Nephron (organoid): ENCODE measurements around the gene CABCOCO1.
A peak's percentile ranks its signal among the peaks of the same experiment; 100 is the strongest.

Source experiments
- H3K27ac Mint-ChIP-seq, 3 experiments: 2 replicates each; pipeline ENCODE4 v1.8.0; 2020; ENCODE audit warnings: mixed read lengths in 3 of 3, mild to moderate bottlenecking in 2 of 3, moderate library complexity in 1 of 3
- H3K27me3 Mint-ChIP-seq: 2 replicates; pipeline ENCODE4 v1.8.0; 2021; ENCODE audit warnings: low read depth, mild to moderate bottlenecking, moderate library complexity, mixed read lengths
- H3K36me3 Mint-ChIP-seq: 2 replicates; pipeline ENCODE4 v1.8.0; 2020; ENCODE audit warnings: low read depth, mixed read lengths
- H3K4me1 Mint-ChIP-seq: 2 replicates; pipeline ENCODE4 v1.8.0; 2020; ENCODE audit warnings: mixed read lengths
- H3K4me3 Mint-ChIP-seq, 3 experiments: 2 replicates each; pipeline ENCODE4 v1.8.0; 2020; ENCODE audit warnings: mild to moderate bottlenecking in 3 of 3, mixed read lengths in 3 of 3, moderate library complexity in 2 of 3
- H3K9me3 Mint-ChIP-seq: 2 replicates; pipeline ENCODE4 v1.8.0; 2020; ENCODE audit warnings: mixed read lengths
- TF ChIP-seq, protein P1 (sequence below), 3 experiments: fragments of 200-600 bp; sonication (generic); IDR thresholded peaks; one replicate each; pipeline ENCODE4 v1.5.0; 2021; ENCODE audit warnings: antibody characterized with exemption in 3 of 3; ENCODE audit not compliant: unreplicated experiment in 3 of 3

Gene CABCOCO1

GRCh38 chr10:61795551-61795950 is 132.8 kb downstream of the CABCOCO1 start:
- TF ChIP-seq, protein P1, sequence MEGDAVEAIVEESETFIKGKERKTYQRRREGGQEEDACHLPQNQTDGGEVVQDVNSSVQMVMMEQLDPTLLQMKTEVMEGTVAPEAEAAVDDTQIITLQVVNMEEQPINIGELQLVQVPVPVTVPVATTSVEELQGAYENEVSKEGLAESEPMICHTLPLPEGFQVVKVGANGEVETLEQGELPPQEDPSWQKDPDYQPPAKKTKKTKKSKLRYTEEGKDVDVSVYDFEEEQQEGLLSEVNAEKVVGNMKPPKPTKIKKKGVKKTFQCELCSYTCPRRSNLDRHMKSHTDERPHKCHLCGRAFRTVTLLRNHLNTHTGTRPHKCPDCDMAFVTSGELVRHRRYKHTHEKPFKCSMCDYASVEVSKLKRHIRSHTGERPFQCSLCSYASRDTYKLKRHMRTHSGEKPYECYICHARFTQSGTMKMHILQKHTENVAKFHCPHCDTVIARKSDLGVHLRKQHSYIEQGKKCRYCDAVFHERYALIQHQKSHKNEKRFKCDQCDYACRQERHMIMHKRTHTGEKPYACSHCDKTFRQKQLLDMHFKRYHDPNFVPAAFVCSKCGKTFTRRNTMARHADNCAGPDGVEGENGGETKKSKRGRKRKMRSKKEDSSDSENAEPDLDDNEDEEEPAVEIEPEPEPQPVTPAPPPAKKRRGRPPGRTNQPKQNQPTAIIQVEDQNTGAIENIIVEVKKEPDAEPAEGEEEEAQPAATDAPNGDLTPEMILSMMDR (IDR thresholded peaks at IDR 0.05; ENCODE audit: unreplicated experiment in 3 of 3): no peak
- Mint-ChIP-seq H3K4me1 (peaks cover 40% of the 10 kb centered on the region), H3K27me3 (no peaks in the 10 kb centered on the region), H3K36me3 (no peaks in the 10 kb centered on the region), H3K9me3 (no peaks in the 10 kb centered on the region), H3K4me3 (no peak overlapping the region), H3K27ac (peak overlapping the region in 1 of 3 experiments; percentile 3)

DNA sequence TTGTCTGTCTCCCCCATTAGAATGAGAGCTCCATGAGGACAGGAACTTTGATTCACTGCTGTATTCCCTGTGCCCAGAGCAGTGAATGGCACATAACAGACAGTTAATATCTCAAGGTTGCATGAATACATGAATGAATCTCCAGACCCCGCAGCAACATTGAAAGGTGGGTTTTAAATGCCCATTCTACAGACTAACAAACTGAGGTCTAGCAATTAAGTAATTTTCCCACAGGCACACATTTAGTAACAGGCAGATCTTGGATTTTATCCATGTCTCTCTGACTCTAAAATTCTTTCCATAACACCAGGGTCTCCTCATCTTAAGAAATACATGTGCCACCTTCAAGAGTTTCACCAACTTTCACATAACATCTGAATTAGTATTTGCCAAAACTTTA is 134.1 kb downstream of the CABCOCO1 start:
- H3K4me1 Mint-ChIP-seq: peaks cover 39% of the 10 kb centered on the region
- H3K27me3 Mint-ChIP-seq: no peaks in the 10 kb centered on the region
- H3K36me3 Mint-ChIP-seq: no peaks in the 10 kb centered on the region
- no peaks in the 10 kb centered on the region for H3K9me3 Mint-ChIP-seq
- no peak overlapping the region for H3K4me3 Mint-ChIP-seq
- TF ChIP-seq, protein P1 (IDR thresholded peaks at IDR 0.05; ENCODE audit: unreplicated experiment in 3 of 3): no peak
- no peak overlapping the region for H3K27ac Mint-ChIP-seq

DNA sequence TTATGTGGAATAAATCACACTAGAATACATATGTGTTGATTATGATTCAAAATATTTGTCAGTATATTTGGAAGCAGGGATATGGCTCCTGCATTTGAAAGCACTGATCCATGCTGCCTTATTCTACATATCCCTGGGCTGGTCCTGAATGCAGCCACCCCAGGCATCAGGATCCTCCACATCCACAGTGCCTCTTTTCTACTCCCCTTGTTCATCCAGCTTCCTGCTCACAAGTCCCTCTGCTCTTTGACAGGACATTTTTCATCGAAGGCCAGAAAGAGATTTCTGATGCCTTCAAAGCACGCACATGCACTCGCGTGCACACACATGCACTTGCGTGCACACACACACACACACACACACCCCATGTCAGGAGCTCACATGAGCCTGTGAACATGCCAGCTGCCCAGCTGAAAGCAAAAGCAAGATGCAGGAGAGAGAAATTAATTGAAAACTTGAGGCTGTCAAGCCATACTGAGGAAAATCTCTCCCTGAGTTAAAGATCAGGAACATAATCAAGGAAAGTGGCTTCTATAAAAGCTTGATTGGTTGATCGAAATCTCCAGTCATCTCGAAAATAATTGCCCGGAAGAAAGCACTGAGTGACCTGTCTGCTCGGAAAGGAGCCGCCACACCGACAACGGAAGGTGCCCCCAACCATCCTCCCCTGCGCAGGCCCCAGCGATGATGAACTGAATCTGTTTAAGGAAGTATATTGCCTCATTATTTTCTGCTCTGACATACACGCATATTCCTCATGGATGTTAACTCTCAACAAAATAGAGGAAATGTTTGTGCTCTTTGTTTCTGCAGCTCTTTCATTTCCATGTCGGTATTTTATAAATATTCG is 134.8 kb downstream of the CABCOCO1 start:
- H3K4me3 Mint-ChIP-seq: no peak overlapping the region
- H3K27ac Mint-ChIP-seq: peak overlapping the region in 2 of 3 experiments; percentile 12 to 27
- TF ChIP-seq, protein P1 (IDR thresholded peaks at IDR 0.05; ENCODE audit: unreplicated experiment in 3 of 3): no peak
- no peaks in the 10 kb centered on the region for H3K36me3 Mint-ChIP-seq
- peaks cover 31% of the 10 kb centered on the region for H3K4me1 Mint-ChIP-seq
- no peaks in the 10 kb centered on the region for H3K27me3 Mint-ChIP-seq
- H3K9me3 Mint-ChIP-seq: no peaks in the 10 kb centered on the region

DNA sequence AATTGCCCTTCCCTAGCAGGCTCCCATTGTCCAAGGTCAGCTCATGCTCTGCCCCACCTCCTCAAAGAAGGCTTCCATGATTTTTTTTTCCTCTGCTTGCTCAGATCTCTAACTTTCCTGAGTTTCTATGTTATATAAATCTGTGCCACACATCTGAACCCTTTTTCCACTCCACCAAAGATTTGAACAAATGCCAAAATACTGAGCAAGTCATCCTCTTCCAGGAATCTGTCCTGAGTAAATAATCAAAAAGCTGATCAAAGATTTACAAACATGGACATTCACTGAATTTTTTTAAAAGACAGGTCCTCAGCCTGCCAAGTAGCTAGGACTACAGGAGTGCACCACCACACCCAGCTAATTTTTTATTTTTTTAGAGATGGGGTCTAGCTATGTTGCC is 136.0 kb downstream of the CABCOCO1 start:
- Mint-ChIP-seq H3K4me3 (no peak overlapping the region), H3K36me3 (no peaks in the 10 kb centered on the region), H3K4me1 (peaks cover 20% of the 10 kb centered on the region), H3K27me3 (no peaks in the 10 kb centered on the region), H3K9me3 (no peaks in the 10 kb centered on the region), H3K27ac (peak overlapping the region; percentile 4 to 73 (median 12))
- TF ChIP-seq, protein P1 (IDR thresholded peaks at IDR 0.05; ENCODE audit: unreplicated experiment in 3 of 3): no peak

- H3K4me1 Mint-ChIP-seq: peaks cover 7% of the 10 kb centered on the region
- H3K9me3 Mint-ChIP-seq: peaks cover 3% of the 10 kb centered on the region
- no peaks in the 10 kb centered on the region for H3K27me3 Mint-ChIP-seq
- TF ChIP-seq, protein P1 (IDR thresholded peaks at IDR 0.05; ENCODE audit: unreplicated experiment in 3 of 3): no peak
- no peak overlapping the region for H3K4me3 Mint-ChIP-seq
- no peak overlapping the region for H3K27ac Mint-ChIP-seq
- no peaks in the 10 kb centered on the region for H3K36me3 Mint-ChIP-seq
These were observed 138.8 kb downstream of the CABCOCO1 start for GRCh38 chr10:61801484-61801883.

- Mint-ChIP-seq H3K9me3 (peaks cover 3% of the 10 kb centered on the region), H3K36me3 (no peaks in the 10 kb centered on the region), H3K4me3 (no peak overlapping the region), H3K4me1 (peaks cover 4% of the 10 kb centered on the region), H3K27me3 (no peaks in the 10 kb centered on the region), H3K27ac (no peak overlapping the region)
- TF ChIP-seq, protein P1 (IDR thresholded peaks at IDR 0.05; ENCODE audit: unreplicated experiment in 3 of 3): no peak
These were observed 140.5 kb downstream of the CABCOCO1 start for GRCh38 chr10:61803269-61803668.
